ENCODE data around the gene STX17. TPM values are rescaled to one million over a fixed set of nuclear protein-coding genes. Genes with fewer than 3 reads are reported as not detected.

STX17 gene
- total RNA-seq, 1 experiment from 2014 or later, result 11.5 TPM

DNA sequence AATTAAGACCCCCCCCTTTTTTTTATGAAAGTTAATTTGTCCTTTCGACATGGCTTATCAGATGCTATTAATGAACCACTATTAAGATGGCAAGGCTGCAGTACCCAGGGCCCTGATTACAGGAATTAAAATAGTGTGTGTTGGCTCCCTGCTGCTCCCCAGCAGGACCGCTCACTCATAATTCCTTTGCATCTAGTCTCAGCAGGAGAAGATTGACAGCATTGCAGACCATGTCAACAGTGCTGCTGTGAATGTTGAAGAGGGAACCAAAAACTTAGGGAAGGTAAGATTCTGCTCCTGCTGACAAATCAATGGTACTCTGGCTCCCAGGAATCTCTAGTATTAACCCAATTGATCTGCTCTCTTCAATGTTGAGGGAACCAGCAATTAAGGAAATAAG, 61.0 kb downstream of the STX17 start:
- no peak for ATAC-seq
- ChIA-PET POLR2A (no interaction called here), CTCF (no interaction called here)
- Histone ChIP-seq H3K36me3 (ENCODE audit: control insufficient read depth, insufficient read depth, low read length) (no peaks in the 10 kb centered on the region; the same call in 1 of the 2 replicates), H3K4me3 (ENCODE audit: low read depth in 2 of 2, low read length in 2 of 2) (no peak overlapping the region), H3K9me3 (ENCODE audit: control insufficient read depth, insufficient read depth, low read depth, low read length) (no peaks in the 10 kb centered on the region), H3K27ac (ENCODE audit: low read length) (no peak overlapping the region), H3K27me3 (ENCODE audit: control insufficient read depth, insufficient read depth, low read length) (no peaks in the 10 kb centered on the region), H3K4me1 (ENCODE audit: control insufficient read depth, insufficient read depth, low read length) (no peaks in the 10 kb centered on the region; the same call in 1 of the 2 replicates)
- intact Hi-C loops (cut with micrococcal nuclease; ENCODE audit: unreplicated experiment), result no loop called here
- no peak for DNase-seq (ENCODE audit: low read depth, low spot score)
- TF ChIP-seq TCF7L2 (IDR thresholded peaks at IDR 0.05; ENCODE audit: low read depth, low read length), result no peak
- TF ChIP-seq, protein P1, sequence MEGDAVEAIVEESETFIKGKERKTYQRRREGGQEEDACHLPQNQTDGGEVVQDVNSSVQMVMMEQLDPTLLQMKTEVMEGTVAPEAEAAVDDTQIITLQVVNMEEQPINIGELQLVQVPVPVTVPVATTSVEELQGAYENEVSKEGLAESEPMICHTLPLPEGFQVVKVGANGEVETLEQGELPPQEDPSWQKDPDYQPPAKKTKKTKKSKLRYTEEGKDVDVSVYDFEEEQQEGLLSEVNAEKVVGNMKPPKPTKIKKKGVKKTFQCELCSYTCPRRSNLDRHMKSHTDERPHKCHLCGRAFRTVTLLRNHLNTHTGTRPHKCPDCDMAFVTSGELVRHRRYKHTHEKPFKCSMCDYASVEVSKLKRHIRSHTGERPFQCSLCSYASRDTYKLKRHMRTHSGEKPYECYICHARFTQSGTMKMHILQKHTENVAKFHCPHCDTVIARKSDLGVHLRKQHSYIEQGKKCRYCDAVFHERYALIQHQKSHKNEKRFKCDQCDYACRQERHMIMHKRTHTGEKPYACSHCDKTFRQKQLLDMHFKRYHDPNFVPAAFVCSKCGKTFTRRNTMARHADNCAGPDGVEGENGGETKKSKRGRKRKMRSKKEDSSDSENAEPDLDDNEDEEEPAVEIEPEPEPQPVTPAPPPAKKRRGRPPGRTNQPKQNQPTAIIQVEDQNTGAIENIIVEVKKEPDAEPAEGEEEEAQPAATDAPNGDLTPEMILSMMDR (IDR thresholded peaks at IDR 0.05), result no peak
- TF ChIP-seq, protein P2, sequence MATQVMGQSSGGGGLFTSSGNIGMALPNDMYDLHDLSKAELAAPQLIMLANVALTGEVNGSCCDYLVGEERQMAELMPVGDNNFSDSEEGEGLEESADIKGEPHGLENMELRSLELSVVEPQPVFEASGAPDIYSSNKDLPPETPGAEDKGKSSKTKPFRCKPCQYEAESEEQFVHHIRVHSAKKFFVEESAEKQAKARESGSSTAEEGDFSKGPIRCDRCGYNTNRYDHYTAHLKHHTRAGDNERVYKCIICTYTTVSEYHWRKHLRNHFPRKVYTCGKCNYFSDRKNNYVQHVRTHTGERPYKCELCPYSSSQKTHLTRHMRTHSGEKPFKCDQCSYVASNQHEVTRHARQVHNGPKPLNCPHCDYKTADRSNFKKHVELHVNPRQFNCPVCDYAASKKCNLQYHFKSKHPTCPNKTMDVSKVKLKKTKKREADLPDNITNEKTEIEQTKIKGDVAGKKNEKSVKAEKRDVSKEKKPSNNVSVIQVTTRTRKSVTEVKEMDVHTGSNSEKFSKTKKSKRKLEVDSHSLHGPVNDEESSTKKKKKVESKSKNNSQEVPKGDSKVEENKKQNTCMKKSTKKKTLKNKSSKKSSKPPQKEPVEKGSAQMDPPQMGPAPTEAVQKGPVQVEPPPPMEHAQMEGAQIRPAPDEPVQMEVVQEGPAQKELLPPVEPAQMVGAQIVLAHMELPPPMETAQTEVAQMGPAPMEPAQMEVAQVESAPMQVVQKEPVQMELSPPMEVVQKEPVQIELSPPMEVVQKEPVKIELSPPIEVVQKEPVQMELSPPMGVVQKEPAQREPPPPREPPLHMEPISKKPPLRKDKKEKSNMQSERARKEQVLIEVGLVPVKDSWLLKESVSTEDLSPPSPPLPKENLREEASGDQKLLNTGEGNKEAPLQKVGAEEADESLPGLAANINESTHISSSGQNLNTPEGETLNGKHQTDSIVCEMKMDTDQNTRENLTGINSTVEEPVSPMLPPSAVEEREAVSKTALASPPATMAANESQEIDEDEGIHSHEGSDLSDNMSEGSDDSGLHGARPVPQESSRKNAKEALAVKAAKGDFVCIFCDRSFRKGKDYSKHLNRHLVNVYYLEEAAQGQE (IDR thresholded peaks at IDR 0.05; ENCODE audit: insufficient read depth in 1 of 2, low read depth in 2 of 2, low read length in 1 of 2), result no peak
- TF ChIP-seq POLR2AphosphoS5 (IDR thresholded peaks at IDR 0.05; ENCODE audit: low read depth, low read length), result no peak
- TF ChIP-seq SIN3A (IDR thresholded peaks at IDR 0.05; ENCODE audit: borderline replicate concordance, insufficient read depth, low read depth, low read length), result no peak
- no TSS peak for BruUV-seq (replicated peaks)
- in situ Hi-C loops (cut with HindIII; ENCODE audit: low pct_unique_long_range_greater_than_20kb, low sequenced_read_pairs), result no loop called here

DNA sequence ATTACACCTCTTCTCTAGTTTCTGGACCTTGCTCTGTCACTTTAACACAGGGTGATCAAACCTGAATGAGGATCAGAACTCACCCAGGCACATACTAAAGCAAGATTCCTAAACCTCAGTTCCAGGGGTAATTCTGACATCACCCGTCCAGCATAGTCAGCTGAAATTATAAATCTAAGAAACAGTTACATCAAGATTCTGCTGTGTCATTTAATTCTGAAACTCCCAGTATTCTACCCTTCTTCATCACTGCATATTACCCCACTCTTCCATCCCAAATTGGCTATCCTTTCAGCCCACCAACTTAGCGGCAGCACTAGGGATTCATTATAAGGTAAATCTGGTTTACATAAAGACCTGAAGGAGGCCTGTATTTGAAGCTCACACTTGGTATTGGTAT, 64.0 kb downstream of the STX17 start:
- ATAC-seq (no peak), DNase-seq (ENCODE audit: low read depth, low spot score) (no peak)
- Histone ChIP-seq H3K27ac (ENCODE audit: low read length) (no peak overlapping the region), H3K9me3 (ENCODE audit: control insufficient read depth, insufficient read depth, low read depth, low read length) (no peaks in the 10 kb centered on the region), H3K4me3 (ENCODE audit: low read depth in 2 of 2, low read length in 2 of 2) (no peak overlapping the region), H3K4me1 (ENCODE audit: control insufficient read depth, insufficient read depth, low read length) (no peaks in the 10 kb centered on the region; the same call in 1 of the 2 replicates), H3K36me3 (ENCODE audit: control insufficient read depth, insufficient read depth, low read length) (no peaks in the 10 kb centered on the region; the same call in 1 of the 2 replicates), H3K27me3 (ENCODE audit: control insufficient read depth, insufficient read depth, low read length) (no peaks in the 10 kb centered on the region)
- in situ Hi-C loops (cut with HindIII; ENCODE audit: low pct_unique_long_range_greater_than_20kb, low sequenced_read_pairs), result no loop called here
- ChIA-PET CTCF (no interaction called here), POLR2A (no interaction called here)
- TF ChIP-seq, protein P1 (IDR thresholded peaks at IDR 0.05), result no peak
- TF ChIP-seq SIN3A (IDR thresholded peaks at IDR 0.05; ENCODE audit: borderline replicate concordance, insufficient read depth, low read depth, low read length), result no peak
- no TSS peak for BruUV-seq (replicated peaks)
- intact Hi-C loops (cut with micrococcal nuclease; ENCODE audit: unreplicated experiment), result no loop called here
